Parathyroid adenoma (tissue), 2 donors: ENCODE measurements around the gene SUCLA2.
A peak's percentile ranks its signal among the peaks of the same experiment; 100 is the strongest.

Experiments
- H2AFZ ChIP-seq: fragments of 300-600 bp; sonication (generic); one replicate; pipeline ENCODE4 v1.7.0; 2017; ENCODE audit warnings: antibody characterized with exemption, mild to moderate bottlenecking
- H3K27ac ChIP-seq: fragments of 300-600 bp; sonication (generic); one replicate; pipeline ENCODE4 v1.7.0; 2017
- H3K27me3 ChIP-seq: fragments of 300-600 bp; sonication (generic); one replicate; pipeline ENCODE4 v1.7.0; 2017; ENCODE audit warnings: low read length; ENCODE audit not compliant: control insufficient read depth, insufficient read depth
- H3K36me3 ChIP-seq: fragments of 300-600 bp; sonication (generic); one replicate; pipeline ENCODE4 v1.7.0; 2017; ENCODE audit warnings: low read length; ENCODE audit not compliant: control insufficient read depth, insufficient read depth
- H3K4me1 ChIP-seq: fragments of 300-600 bp; sonication (generic); one replicate; pipeline ENCODE4 v1.7.0; 2017; ENCODE audit warnings: control low read depth
- H3K4me2 ChIP-seq: fragments of 300-600 bp; sonication (generic); one replicate; pipeline ENCODE4 v1.7.0; 2017; ENCODE audit warnings: low read length
- H3K4me3 ChIP-seq: fragments of 300-600 bp; sonication (generic); one replicate; pipeline ENCODE4 v1.7.0; 2017; ENCODE audit warnings: low read depth, low read length
- H3K79me2 ChIP-seq: fragments of 300-600 bp; sonication (generic); one replicate; pipeline ENCODE4 v1.7.0; 2017; ENCODE audit warnings: control low read depth
- H3K9ac ChIP-seq: fragments of 300-600 bp; sonication (generic); one replicate; pipeline ENCODE4 v1.7.0; 2017; ENCODE audit warnings: mild to moderate bottlenecking
- H3K9me3 ChIP-seq: fragments of 300-600 bp; sonication (generic); one replicate; pipeline ENCODE4 v1.7.0; 2017; ENCODE audit warnings: low read length; ENCODE audit not compliant: control insufficient read depth
- CTCF ChIP-seq: fragments of 300-600 bp; sonication (generic); IDR thresholded peaks from one replicate; pipeline ENCODE4 v1.7.0; 2017; ENCODE audit warnings: antibody characterized with exemption, mild to moderate bottlenecking
- donor health status: primary hyperparathyroidism.

The SUCLA2 gene

DNA sequence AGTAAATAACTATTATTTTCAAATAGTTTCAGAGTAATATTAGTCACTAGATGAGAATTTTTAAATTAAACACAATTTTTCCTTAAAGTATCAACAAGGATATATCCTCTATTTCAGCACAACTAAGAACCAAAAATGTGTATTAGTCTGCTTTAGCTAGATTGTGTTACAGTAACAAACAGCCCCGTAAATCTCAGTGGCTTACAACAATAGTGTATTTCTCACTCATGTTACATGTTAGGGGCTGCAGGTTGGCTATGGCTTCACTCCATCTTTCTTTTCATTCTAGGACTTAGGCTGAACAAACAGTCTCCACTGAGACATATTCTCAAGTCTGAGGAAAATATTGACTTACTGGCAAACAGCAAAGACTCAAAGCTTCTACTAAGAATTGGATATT, 11.6 kb upstream of the SUCLA2 start:
- no peaks in the 10 kb centered on the region for H3K36me3 ChIP-seq
- TF ChIP-seq CTCF = no peak
- H3K79me2 ChIP-seq = no peaks in the 10 kb centered on the region
- H3K4me1 ChIP-seq = no peaks in the 10 kb centered on the region
- H3K4me2 ChIP-seq = no peak overlapping the region
- no peak overlapping the region for H3K4me3 ChIP-seq
- H2AFZ ChIP-seq = no peak overlapping the region
- no peaks in the 10 kb centered on the region for H3K9me3 ChIP-seq
- H3K9ac ChIP-seq = no peak overlapping the region
- no peak overlapping the region for H3K27ac ChIP-seq
- H3K27me3 ChIP-seq = no peaks in the 10 kb centered on the region

- Histone ChIP-seq H3K36me3 (no peaks in the 10 kb centered on the region), H3K79me2 (no peaks in the 10 kb centered on the region), H3K27ac (no peak overlapping the region), H2AFZ (no peak overlapping the region), H3K9me3 (no peaks in the 10 kb centered on the region), H3K9ac (no peak overlapping the region), H3K4me2 (peak overlapping the region; percentile 18), H3K4me3 (no peak overlapping the region), H3K27me3 (no peaks in the 10 kb centered on the region), H3K4me1 (no peaks in the 10 kb centered on the region)
- no peak for TF ChIP-seq CTCF
Observed at GRCh38 chr13:48010698-48011097, 9.6 kb upstream of the SUCLA2 start.

GRCh38 chr13:48009284-48009683, 8.2 kb upstream of the SUCLA2 start:
- TF ChIP-seq CTCF = no peak
- Histone ChIP-seq H3K9me3 (no peaks in the 10 kb centered on the region), H3K4me2 (no peak overlapping the region), H3K27me3 (no peaks in the 10 kb centered on the region), H3K9ac (no peak overlapping the region), H2AFZ (no peak overlapping the region), H3K4me3 (no peak overlapping the region), H3K27ac (no peak overlapping the region), H3K36me3 (no peaks in the 10 kb centered on the region), H3K4me1 (no peaks in the 10 kb centered on the region), H3K79me2 (no peaks in the 10 kb centered on the region)

DNA sequence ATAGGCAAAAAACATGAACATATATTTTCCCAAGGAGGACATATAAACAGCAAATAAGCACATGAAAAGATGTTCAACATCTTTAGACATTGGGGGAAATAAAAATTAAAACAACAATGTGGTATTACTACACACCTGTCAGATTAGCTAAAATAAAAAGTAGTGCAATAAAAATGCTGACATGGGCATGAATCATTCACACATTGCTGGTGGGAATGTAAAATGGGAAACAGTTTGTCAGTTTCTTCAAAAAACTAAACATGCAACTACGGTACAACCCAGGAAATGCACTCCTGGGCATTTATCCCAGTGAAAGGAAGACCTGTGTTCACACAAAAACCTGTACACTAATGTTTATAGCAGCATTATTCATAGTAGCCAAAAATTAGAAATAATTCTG, 5.3 kb upstream of the SUCLA2 start:
- no peak overlapping the region for H3K9ac ChIP-seq

More for the DNA sequence above, 5.3 kb upstream of the SUCLA2 start:
- no peak for TF ChIP-seq CTCF
- Histone ChIP-seq H3K4me3 (no peak overlapping the region), H3K27me3 (no peaks in the 10 kb centered on the region), H3K9me3 (no peaks in the 10 kb centered on the region), H3K4me2 (no peak overlapping the region), H3K27ac (no peak overlapping the region), H3K36me3 (no peaks in the 10 kb centered on the region), H2AFZ (no peak overlapping the region), H3K4me1 (peaks cover 2% of the 10 kb centered on the region), H3K79me2 (peaks cover 2% of the 10 kb centered on the region)
